DND-41 (cell line): ENCODE data around the gene PLA2G4A.
"Not testable (repeated sequence)": the region's sequence is repeated elsewhere in the genome, so short reads cannot be mapped to it uniquely, and the experiment has no call there.

Experiments
- EZH2 ChIP-seq: IDR thresholded peaks from 3 replicates; pipeline ENCODE4 v1.6.1; 2012; ENCODE audit warnings: borderline replicate concordance, low read depth, mild to moderate bottlenecking, moderate library complexity, low read length, inconsistent platforms; ENCODE audit not compliant: severe bottlenecking
- TF ChIP-seq, protein P1 (sequence below): IDR thresholded peaks from 2 replicates; pipeline ENCODE4 v1.5.1; 2012; ENCODE audit warnings: borderline replicate concordance, low read length, moderate library complexity, mild to moderate bottlenecking; ENCODE audit not compliant: poor library complexity, severe bottlenecking; ENCODE audit errors: extremely low read depth

- TF ChIP-seq, protein P1, sequence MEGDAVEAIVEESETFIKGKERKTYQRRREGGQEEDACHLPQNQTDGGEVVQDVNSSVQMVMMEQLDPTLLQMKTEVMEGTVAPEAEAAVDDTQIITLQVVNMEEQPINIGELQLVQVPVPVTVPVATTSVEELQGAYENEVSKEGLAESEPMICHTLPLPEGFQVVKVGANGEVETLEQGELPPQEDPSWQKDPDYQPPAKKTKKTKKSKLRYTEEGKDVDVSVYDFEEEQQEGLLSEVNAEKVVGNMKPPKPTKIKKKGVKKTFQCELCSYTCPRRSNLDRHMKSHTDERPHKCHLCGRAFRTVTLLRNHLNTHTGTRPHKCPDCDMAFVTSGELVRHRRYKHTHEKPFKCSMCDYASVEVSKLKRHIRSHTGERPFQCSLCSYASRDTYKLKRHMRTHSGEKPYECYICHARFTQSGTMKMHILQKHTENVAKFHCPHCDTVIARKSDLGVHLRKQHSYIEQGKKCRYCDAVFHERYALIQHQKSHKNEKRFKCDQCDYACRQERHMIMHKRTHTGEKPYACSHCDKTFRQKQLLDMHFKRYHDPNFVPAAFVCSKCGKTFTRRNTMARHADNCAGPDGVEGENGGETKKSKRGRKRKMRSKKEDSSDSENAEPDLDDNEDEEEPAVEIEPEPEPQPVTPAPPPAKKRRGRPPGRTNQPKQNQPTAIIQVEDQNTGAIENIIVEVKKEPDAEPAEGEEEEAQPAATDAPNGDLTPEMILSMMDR, result not testable (repeated sequence)
- TF ChIP-seq EZH2, result not testable (repeated sequence)
Measured at GRCh38 chr1:186921386-186921785, 92.6 kb downstream of the PLA2G4A start.
